Measurements from ENCODE around the gene SIGLEC11. TPM values are rescaled to one million over a fixed set of nuclear protein-coding genes. Genes with fewer than 3 reads are reported as not detected.
A peak's percentile ranks its signal among the peaks of the same experiment; 100 is the strongest.
"Not testable (repeated sequence)": the region's sequence is repeated elsewhere in the genome, so short reads cannot be mapped to it uniquely, and the experiment has no call there.

Gene SIGLEC11
- total RNA-seq, 6 donors from 2014 or later: 2.0 to 7.3 (median 4.4) TPM

- Histone ChIP-seq H3K27me3 (no peaks in the 10 kb centered on the region), H3K36me3 (no peaks in the 10 kb centered on the region), H3K9me3 (no peaks in the 10 kb centered on the region), H3K4me3 (no peak overlapping the region), H3K27ac (no peak overlapping the region), H3K4me1 (peaks cover 16 to 24% (median 19%) of the 10 kb centered on the region in 4 donors)
- 85 to 88% methylated on average over 5 of the region's 5 CpGs for WGBS, 2 donors
- ATAC-seq (ENCODE audit: low FRiP score in 2 of 2) (no peak), DNase-seq (no peak)
- TF ChIP-seq CTCF (IDR thresholded peaks at IDR 0.05) (no peak), POLR2AphosphoS5 (IDR thresholded peaks at IDR 0.05) (no peak), POLR2A (IDR thresholded peaks at IDR 0.05) (no peak), EP300 (IDR thresholded peaks at IDR 0.05) (no peak)
Measured at GRCh38 chr19:49950590-49950948, 10.4 kb downstream of the SIGLEC11 start.

GRCh38 chr19:49949742-49950589 is 11.0 kb downstream of the SIGLEC11 start:
- 76 to 91% methylated on average over 5 to 8 of the region's 11 CpGs for WGBS, 2 donors
- no peak overlapping the region for H3K4me3 ChIP-seq
- H3K4me1 ChIP-seq: peaks cover 11 to 20% (median 15%) of the 10 kb centered on the region in 4 donors
- H3K27me3 ChIP-seq: no peaks in the 10 kb centered on the region
- H3K9me3 ChIP-seq: no peaks in the 10 kb centered on the region
- no peak for DNase-seq
- ATAC-seq (ENCODE audit: low FRiP score in 2 of 2): no peak
- no peak overlapping the region for H3K27ac ChIP-seq
- no peak for TF ChIP-seq CTCF (IDR thresholded peaks at IDR 0.05)
- no peak for TF ChIP-seq EP300 (IDR thresholded peaks at IDR 0.05)
- no peak for TF ChIP-seq POLR2A (IDR thresholded peaks at IDR 0.05)
- no peak for TF ChIP-seq POLR2AphosphoS5 (IDR thresholded peaks at IDR 0.05)
- no peaks in the 10 kb centered on the region for H3K36me3 ChIP-seq

GRCh38 chr19:49946415-49946814 is 14.6 kb downstream of the SIGLEC11 start:
- DNase-seq (no peak), ATAC-seq (ENCODE audit: low FRiP score in 2 of 2) (no peak)

GRCh38 chr19:49944567-49944966 is 16.4 kb downstream of the SIGLEC11 start:
- WGBS, 2 donors: 67 to 71% methylated on average over 5 of the region's 5 CpGs
- peak in 1 of 2 donors; percentile 36 for ATAC-seq (ENCODE audit: low FRiP score in 2 of 2)

More at GRCh38 chr19:49946415-49946814, 14.6 kb downstream of the SIGLEC11 start:
- no peaks in the 10 kb centered on the region for H3K9me3 ChIP-seq
- no peak overlapping the region for H3K27ac ChIP-seq
- no peaks in the 10 kb centered on the region for H3K27me3 ChIP-seq
- TF ChIP-seq CTCF (IDR thresholded peaks at IDR 0.05) (no peak), EP300 (IDR thresholded peaks at IDR 0.05) (no peak), POLR2AphosphoS5 (IDR thresholded peaks at IDR 0.05) (no peak), POLR2A (IDR thresholded peaks at IDR 0.05) (no peak)
- no peak overlapping the region for H3K4me3 ChIP-seq
- 83 to 90% methylated on average over 8 of the region's 8 CpGs for WGBS, 2 donors
- H3K4me1 ChIP-seq: no peaks in the 10 kb centered on the region
- H3K36me3 ChIP-seq: no peaks in the 10 kb centered on the region

GRCh38 chr19:49940482-49940791 is 20.5 kb downstream of the SIGLEC11 start:
- Histone ChIP-seq H3K9me3 (no peaks in the 10 kb centered on the region), H3K4me3 (no peak overlapping the region), H3K4me1 (peaks cover 5 to 12% (median 9%) of the 10 kb centered on the region in 4 donors), H3K27ac (no peak overlapping the region), H3K36me3 (no peaks in the 10 kb centered on the region), H3K27me3 (no peaks in the 10 kb centered on the region)
- no peak for DNase-seq
- WGBS, 2 donors: 90 to 99% methylated on average over 5 of the region's 5 CpGs
- ATAC-seq (ENCODE audit: low FRiP score in 2 of 2): no peak
- TF ChIP-seq EP300 (IDR thresholded peaks at IDR 0.05): no peak
- TF ChIP-seq POLR2A (IDR thresholded peaks at IDR 0.05): no peak
- TF ChIP-seq POLR2AphosphoS5 (IDR thresholded peaks at IDR 0.05): no peak
- TF ChIP-seq CTCF (IDR thresholded peaks at IDR 0.05): no peak

More at GRCh38 chr19:49944567-49944966, 16.4 kb downstream of the SIGLEC11 start:
- H3K4me3 ChIP-seq, H3K27me3 ChIP-seq, H3K36me3 ChIP-seq, H3K9me3 ChIP-seq, H3K27ac ChIP-seq, H3K4me1 ChIP-seq, DNase-seq: not testable (repeated sequence)

Measured in upper lobe of left lung (tissue), 6 donors.